Measurements from ENCODE around the gene SLC13A3.

GRCh38 chr20:46548688-46549087, 102.6 kb downstream of the SLC13A3 start:
- TF ChIP-seq CTCF (IDR thresholded peaks at IDR 0.05; ENCODE audit: insufficient read depth, low read length) = no peak
- no peak for TF ChIP-seq POLR2AphosphoS5 (IDR thresholded peaks at IDR 0.05; ENCODE audit: low read depth)
- TF ChIP-seq GABPA (IDR thresholded peaks at IDR 0.05; ENCODE audit: low read depth) = no peak
- TF ChIP-seq SPI1 (IDR thresholded peaks at IDR 0.05; ENCODE audit: borderline replicate concordance, low read depth) = no peak

All from HL-60 (cell line).